ENCODE data around the gene MEGF11. TPM values are rescaled to one million over a fixed set of nuclear protein-coding genes. Genes with fewer than 3 reads are reported as not detected.

Gene MEGF11
- total RNA-seq, 1 donor from 2014 or later: 1.9 TPM

DNA sequence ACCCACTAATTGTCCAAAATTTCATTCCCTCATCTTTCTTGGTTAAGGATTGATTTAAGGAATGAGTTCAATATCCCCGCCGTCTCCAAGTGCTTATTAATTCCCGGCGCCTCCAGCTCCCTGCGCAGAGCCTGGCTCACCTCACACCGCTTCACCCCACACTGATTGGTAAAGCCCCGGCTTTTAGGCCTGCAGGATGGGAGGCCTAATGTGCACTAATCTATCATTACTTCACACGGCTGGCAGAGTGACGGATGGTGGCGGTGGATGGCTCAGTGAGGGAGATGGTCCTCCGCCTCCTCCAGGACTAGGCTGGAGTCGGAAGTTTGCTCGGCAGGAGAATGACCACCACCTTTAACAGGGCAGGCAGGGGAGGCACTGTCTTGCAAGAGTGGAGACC is 81.7 kb downstream of the MEGF11 start:
- no peak for DNase-seq (ENCODE audit: low spot score)

DNA sequence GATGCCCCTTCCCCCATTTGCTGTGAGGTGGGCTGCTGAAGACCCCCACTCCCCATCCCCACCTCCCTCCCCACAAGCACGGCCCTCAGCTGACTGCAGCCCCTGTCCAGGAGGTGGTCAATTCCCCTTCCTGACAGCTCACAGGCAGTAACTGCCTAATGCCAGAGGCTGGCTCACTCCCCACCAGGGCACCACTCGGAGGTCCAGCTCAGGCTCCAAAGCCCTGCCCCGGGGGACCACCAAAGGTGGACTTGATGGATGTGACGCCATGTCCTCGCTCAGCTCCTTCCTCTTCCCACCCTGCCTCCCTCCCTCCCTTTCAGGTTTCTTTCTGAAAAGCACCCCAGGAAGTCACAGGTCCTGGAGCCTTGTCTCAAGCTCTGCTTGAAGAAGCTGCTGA is 82.8 kb downstream of the MEGF11 start:
- DNase-seq (ENCODE audit: low spot score): no peak

DNA sequence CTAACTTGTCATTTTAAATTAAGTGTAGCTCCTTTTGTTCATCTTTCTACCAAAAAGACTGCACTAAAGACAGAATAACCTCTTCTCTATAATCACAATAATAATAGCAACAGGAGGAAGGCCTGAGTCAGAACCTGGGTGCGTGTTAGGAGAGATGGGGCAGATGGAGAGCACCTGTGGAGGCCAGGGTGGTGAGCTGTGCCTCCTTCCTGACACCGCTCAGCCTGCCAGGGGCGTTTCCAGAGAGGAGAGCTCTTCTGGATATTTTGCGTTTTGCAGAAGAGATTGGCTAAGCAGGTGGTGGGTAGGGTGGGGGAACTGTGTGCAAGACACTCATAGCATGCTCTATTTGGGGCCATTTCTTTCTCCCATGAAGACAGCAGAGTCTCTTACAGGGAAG is 83.5 kb downstream of the MEGF11 start:
- DNase-seq (ENCODE audit: low spot score): no peak

DNA sequence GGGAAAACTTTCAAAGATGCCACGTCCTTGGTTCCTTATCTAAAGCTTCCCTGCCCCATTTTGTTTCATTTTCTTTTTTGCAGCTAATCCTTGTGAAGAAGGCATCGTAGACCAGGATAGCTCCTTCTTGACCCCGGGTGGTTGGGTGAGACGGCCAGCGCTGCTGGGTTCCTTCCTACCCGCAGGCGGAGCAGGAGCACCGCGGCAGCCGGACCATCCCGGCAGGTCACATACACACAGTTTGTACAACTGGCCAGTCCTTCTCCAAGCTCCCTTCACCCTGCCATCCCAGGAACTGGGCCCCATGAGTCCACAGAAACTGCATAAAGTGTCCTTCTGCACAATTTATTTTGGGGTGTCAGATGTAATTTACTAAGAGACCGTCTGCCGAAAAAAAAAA is 83.9 kb downstream of the MEGF11 start:
- no peak for DNase-seq (ENCODE audit: low spot score)

DNA sequence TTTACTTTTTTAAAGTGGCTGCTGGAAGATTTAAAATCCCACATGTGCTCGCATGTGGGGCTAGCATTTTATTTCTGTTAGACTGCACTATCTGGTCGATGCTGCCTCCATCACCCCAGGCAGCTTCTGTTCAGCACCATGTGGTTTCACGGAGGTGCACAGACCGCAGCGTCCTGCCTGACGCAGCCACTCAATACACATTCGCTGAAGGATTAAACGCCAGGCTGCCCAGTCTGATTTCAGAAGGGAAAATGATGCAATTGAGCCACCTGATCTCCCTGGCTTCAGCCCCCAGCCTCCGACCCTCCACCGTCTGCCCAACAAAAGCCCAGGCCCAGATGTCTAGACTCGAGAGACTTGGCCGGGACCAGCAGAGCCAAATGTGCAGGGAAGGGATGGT is 84.5 kb downstream of the MEGF11 start:
- DNase-seq (ENCODE audit: low spot score): no peak

DNA sequence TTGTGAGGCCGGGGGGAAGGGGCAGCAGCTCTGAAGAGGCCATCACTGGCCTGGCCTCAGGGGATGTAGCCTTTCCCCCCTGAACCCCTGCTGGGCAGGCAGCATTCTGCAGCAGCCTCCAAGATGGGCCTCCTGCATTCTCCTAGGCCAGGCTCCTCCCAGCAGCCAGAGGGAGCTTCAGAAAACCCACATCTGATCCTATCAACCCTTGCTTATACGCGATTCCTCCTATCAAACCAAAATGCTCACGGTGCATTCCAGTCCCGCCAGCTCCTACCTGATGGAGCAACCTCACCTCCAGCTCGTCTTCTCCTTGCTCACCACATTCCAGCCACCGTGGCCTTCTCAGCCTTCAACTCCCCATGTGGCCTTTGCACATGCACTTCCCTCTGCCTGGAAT is 85.7 kb downstream of the MEGF11 start:
- DNase-seq (ENCODE audit: low spot score): no peak

DNA sequence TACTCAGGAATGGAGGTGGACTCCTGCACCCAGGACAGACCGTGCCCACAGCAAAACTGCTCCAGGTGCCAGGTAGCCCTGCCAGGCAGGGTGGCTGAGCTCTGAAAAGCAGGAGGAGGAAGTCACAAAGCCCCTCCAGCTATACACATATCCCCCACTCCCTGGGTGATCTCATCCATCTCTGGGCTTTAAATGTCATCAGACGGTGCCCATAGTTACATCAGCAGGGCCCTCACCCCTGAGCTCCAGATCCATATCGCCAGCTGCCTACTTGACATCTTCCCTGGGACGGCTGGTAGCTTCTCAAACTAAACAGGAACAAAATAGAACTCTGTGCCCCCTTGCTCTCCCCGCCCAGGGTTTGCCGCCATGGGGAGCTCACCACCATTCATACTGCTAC is 87.7 kb downstream of the MEGF11 start:
- DNase-seq (ENCODE audit: low spot score): no peak

DNA sequence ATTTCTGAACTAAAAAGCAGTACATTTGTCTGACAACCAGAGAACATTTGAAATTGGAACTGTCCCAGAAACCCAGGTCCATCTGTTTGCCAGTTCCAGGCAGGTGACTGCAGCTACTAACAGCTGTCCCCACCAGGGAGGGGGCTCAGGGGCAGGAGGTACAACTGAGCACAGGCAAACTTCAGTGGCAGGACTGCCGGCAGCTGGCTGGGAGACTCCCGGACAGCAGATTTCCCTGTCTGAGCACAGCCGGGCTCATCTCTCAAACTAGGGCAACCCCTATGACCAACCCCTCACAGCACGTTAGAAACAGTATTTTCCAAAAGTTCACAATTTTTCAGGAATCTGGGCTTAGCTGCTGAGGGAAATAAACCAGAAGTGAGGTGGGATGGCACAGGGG is 88.8 kb downstream of the MEGF11 start:
- DNase-seq (ENCODE audit: low spot score): no peak

DNA sequence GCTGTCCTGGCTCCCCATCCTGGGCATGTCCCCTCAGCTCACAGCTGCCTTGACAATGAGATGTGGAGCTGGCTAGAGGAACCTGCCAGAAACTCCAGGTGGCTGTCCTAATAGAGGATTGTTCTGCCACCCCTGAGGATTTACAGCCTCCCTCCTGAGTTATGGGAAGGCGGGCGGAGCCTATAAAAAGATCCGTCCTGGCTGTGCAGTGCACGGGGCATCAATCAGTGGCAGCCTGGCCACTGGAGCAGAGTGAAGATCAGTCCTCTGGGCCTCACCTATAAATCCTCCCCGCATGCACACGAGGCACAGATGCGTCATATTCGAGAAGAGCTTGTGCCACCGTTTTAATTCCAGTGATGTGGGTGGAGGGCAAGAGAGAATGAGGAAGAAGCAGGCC is 90.0 kb downstream of the MEGF11 start:
- DNase-seq (ENCODE audit: low spot score): no peak

DNA sequence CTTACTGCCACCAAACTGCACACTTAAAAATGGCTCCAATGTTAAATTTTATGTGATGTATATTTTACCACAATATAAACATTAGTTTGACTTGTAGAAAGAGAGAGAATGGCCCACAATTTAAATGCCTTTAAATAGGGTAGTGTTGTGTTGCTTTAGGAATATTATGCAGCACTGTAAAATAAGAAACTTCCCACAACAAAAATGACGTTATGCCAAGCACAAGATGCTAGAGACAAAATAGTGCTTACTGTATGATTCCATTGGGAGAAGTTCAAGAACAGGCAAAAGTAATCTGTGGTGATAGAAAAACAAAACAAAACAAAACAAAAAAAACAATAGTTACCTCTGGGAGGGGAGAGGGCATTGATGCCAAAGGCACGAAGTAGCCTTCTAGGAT is 91.3 kb downstream of the MEGF11 start:
- DNase-seq (ENCODE audit: low spot score): no peak

DNA sequence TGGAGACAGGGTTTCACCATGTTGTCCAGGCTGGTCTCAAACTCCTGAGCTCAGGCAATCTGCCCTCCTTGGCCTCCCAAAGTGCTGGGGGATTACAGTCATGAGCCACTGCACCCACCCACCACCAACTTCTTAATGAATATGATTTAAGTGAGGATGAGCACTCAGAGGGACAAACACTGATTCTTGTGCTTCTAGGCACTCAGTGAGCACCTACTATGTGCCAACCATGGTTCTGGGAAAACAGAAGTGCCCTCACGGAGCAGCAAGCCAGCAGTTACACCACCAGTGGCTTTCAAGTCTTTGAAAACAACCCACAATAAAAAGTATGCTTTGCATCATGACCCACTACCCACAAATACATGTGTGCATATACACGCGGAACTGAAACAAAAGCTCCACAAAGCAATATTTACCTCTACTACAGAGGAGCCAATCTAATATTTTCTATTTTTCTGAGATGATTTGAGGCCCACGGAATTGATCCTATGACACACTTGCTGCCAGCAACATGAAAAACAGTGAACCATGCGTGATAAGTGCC is 91.9 kb downstream of the MEGF11 start:
- DNase-seq (ENCODE audit: low spot score): no peak

DNA sequence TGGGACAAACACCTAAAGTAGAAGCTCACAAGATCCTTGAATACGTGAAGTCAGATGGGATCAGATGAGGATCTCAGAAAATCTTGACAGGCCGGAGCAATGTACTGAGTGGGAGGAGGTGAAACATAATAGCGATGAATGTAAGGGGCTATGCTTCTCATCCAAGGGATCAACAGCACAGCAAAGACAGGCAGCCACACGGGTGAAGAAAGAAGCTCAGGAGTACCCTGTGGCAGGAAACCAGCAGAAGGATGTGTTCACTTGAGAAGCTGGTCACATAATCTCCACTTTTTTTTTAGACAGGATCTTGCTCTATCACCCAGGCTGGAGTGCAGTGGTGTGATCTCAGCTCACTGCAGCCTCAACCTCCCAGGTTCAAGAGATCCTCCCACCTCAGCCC is 92.4 kb downstream of the MEGF11 start:
- DNase-seq (ENCODE audit: low spot score): no peak

DNA sequence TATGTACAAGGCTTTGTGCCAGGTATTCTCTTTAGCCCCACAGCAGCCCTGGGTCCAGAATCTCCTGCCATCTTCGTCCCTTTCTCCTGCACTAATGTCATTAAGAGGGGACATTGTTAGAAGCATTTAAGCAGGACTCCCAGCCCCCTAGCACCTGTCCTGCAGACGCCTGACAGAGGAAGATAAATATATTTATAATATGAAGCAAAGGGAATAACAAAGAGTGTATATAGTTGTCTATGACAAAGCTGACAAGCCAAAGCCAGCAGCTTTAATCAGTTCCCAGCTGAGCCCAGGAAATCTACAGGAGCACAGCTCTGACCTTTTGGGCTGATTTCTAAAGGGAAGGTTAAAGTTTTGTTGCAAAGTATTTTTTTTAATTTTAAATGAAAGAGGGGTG is 96.0 kb downstream of the MEGF11 start:
- no peak for DNase-seq (ENCODE audit: low spot score)

DNA sequence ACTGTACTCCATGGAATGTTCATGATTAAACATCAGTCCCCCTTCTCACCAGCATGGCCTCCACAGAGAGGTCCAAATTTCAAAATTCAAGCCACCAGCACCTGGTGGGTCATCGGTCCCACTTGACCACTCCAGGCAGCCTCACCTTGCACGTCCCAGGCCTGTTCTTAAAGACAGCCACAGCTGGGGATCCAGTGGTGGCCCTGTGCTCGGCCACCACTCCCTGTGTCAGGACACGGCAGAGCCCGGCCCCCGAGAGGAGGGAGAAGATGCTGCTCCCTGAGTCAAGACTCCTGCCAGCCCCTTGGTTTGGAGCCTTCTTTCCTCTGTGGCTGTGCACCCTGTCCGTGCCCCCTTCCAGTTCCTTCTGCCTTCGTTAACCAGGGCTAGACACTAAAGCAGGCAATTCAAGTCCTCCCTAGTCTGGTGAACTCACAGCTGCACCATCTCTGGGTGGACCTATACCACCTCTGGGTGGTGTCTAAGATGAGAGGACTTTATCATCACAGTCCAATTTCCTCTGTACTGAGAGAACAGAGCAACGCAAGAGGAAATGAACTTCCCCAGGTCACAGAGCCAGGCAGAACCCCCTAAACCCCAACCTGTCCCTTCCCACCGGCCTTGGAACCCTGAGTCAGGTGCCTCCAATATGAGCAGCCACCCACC is 97.1 kb downstream of the MEGF11 start:
- no peak for DNase-seq (ENCODE audit: low spot score)

DNA sequence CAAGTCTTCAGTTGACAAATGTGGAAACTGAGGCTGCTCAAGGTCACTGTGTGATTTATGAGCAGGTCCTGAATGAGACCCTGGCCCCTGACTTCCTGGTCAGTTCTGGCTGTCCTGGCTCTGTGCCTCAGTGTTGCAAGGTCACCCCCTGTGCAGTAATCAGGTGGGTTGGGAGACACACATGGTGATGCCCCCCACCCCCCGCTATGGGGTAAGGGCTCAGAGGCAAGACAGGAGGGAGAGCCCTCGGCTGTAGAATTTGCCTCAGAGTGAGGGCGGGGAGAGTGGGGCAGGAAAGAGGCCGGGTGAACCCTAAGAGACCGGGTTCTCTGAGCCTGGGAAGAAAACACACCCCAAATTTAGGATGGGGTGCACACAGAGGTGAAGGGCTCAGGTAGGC is 98.5 kb downstream of the MEGF11 start:
- DNase-seq (ENCODE audit: low spot score): no peak

DNA sequence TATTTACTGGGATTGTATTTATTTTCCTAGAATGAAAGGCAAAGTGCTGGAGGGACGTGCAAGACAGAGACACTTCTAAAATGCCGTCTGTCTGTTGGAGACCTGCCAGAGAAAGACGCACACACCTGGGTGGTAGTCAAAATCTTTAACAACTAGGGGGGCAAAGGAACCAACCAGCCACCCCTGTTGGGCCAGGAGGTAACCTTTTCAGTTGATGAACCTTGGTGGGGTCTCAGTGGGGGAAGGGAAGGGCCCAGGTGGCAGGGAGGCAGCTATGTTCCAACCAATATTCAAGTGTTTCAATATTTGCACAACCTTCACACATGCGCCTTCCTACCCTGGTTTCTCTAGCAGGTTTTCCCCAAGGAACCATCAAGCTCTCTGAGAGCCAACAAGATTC is 99.0 kb downstream of the MEGF11 start:
- no peak for DNase-seq (ENCODE audit: low spot score)

DNA sequence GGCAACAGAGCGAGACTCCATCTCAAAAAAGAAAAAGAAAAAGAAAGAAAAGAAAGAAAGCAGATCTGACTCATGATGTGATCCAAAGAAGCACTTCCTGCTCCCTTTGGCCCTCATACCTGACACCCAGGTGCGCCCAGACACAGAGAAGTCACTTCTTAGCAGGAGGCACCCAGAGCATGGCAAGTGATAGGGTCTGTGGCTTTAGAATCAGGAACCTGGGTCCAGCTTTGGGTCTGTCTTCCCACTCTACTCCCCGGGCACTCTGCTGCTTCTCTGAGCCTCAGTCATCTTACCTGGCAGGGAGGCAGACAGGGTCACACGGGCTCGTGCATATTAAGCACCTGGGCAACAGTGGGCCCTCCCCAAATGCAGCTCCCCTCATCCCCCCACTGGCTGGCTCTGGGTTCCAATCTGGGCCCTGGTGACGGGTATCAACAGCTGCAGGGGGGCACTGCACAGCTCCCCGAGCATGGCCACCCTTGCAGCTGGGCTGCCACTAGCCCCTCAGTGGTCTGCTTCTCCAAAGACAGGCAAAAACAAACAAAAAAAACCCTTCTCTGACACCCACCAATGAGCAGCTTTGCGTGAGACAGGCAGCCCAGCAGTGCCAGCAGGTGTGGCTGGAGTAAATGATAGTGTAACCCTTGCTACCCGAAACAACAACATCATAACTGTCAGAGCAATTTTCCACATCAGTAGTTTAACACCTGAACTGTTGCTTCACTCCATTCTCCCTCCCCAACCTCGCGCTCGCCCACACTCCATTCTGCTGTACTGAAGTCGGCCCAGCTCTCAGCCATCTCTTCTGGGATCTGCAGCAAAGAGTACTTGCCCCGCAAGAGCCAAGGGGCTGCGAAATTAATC is 99.8 kb downstream of the MEGF11 start:
- DNase-seq (ENCODE audit: low spot score): no peak

DNA sequence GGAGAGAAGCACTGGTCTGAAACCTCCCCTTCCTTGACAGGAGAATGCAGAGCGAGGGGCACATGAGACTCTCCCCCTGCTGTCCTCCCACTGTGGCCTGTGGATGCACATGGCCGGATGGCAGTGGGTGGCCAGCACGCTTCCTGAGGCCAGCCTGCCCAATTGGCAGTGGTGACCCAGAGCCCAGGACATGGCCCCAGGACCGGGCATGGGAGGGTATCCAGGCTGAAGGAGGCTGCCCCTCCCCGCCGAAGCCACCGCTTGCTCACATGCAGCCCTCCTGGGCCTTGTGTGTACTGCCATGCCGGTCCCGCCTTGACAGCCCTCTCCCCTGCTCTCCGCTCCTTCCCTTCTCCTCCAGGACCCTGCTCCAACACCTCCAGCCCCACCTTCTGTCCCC is 100.9 kb downstream of the MEGF11 start:
- DNase-seq (ENCODE audit: low spot score): no peak

DNA sequence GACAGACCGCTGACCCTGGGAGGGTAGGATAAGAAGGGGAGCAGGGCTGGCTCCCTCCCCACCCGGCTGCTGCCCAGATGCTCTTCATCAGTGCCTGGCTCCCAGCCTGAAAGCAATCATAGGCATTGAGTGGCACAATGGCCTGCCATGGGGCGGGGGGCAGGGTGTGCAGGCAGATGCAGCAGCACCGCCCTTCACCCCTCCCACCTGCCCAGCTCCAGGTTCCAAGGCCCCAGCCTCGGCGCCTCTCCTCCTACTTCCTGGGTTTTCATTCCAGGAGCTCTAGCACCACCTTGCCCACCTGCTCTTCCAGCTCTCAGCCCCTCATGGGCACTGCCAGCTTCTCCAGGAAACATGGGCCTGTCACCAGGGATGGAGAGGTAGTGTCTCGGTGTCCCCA is 101.7 kb downstream of the MEGF11 start:
- DNase-seq (ENCODE audit: low spot score): no peak

DNA sequence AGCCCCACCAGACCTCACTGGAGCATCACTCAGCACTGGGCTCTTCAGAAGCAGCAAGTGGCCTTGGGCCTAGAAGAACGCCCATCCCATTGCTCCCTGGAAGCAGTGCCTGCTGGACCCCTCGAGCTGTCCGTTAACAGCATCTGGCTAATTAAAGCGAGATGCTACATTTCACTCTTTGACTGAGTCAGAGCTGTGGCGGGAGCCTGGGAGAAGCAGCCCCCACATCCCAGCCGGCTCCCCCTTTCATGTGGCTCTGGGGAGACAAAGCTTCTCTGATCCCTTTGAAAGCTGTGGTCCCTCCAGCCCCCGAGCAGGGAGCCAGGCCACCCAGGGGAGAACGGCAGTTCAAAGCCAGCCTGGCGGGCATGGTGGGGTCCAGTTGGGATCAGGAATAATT is 103.7 kb downstream of the MEGF11 start:
- no peak for DNase-seq (ENCODE audit: low spot score)

DNA sequence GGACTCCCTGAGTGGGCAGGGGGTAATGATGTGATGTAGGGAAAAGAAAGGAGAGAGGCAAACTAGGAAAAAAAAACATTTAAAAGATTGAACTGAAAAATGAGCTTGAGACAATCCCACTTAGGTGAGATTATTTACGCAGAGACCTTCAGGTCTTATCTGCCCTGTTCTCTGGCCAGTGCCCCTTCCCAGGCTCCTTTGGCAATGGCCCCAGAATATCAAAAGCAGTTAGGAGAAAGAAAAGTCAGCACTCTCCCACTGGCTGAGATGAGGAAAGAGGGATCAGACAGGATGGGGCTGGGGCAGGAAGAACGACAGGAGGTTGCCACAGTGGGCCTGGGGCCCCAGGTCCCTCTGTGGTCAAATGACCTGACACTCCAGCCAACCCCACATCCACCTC is 105.4 kb downstream of the MEGF11 start:
- no peak for DNase-seq (ENCODE audit: low spot score)

DNA sequence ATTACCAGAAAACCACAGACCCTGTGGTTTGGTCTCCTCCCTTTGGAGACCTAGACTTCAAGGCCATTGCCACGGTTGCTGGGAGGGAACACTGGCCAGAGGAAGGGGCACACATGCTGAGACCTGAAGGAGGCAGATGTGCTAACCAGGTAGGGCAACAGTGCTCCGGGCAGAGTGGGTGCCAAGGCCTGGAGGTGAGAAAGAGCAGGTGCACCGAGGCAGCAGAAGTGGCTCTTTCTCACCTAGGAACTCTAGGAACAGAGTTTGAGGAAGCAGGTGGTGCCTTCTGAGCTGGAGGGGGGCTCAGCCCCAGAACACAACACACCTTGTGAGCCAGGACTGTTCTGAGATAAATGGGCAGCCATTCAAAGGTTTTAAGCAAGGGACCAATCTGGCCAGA is 106.1 kb downstream of the MEGF11 start:
- no peak for DNase-seq (ENCODE audit: low spot score)

DNA sequence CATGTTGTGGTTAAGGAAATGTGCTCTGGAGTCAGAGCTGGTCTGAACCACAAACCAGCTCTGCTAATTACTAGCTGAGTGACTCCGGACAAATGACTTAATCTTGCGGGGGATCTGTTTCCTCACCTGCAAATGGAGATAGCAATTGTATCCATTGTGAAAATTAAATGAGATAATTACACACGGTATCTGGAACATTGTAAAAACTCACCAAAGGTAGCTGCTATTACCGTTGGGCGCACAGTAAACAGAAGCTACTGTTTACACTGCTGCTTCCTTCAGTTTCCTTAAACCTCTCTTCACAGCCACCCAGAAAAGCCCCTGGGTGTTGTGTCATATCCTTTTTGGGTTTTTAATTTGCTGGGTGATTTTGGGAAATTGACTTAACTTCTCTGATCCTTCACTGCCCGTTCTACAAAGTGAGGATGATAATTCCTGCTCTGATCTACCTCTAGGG is 107.8 kb downstream of the MEGF11 start:
- no peak for DNase-seq (ENCODE audit: low spot score)
